GM19438 (cell line): ENCODE results near the gene CLEC7A.

Source experiments
- ATAC-seq: cut with Tn5 transposase; IDR thresholded peaks from one replicate; pipeline ENCODE4 v1.9.1; 2021; ENCODE audit warnings: low read depth; ENCODE audit not compliant: unreplicated experiment

Gene CLEC7A

GRCh38 chr12:10097521-10097920, 32.5 kb downstream of the CLEC7A start:
- ATAC-seq, result no peak

DNA sequence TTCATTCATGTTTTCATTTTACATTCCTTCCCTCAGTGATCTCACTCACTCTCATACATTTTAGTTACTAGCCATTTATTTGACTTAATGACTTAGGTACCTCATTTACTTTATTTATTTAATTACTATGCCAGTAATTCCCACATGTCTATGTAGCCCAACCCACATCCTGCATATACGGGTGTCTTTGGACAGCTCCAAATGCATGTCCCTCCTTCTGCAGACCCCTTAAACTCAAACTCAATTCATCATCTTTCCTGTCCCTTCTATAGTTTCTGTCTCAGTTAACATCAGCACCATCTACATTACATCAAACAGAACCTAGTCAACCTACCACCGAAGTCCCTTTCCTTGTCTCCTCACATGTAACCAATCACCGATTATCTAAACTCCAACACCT, 34.0 kb downstream of the CLEC7A start:
- ATAC-seq, result no peak

DNA sequence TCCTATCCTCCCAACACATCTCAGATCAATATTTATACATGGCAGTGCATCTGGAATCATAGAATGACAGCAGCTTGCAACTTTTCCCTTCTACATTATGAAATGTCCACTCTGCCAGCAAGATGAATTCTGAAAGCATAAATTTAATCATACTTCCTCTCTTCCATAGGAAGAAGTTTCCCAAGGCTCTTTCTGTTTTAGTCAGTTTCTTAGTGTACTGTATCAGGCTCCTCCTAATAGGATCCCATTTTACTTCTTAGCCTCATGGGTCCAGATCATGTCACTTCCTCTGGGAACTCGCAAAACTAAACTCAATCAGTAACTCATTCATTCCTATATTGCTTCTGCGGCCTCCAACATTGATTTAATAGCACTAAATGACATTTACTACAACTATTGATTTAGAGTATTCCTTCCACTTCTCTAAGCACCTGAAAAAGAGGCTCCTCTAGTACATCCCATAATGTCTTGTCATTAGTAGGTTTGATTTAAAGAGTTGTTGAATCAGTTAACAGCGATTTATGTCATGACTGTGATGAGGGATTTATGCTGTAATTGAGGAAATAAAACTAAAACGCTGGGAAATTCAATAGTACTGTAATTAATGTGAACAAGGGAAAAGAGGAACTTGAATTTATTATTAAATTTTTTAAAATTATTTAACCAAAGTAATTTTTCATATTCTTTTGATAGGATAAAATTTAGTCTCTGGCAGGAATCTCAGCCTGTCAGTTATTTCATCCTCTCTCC, 35.2 kb downstream of the CLEC7A start:
- no peak for ATAC-seq

GRCh38 chr12:10088955-10089900, 40.8 kb downstream of the CLEC7A start:
- no peak for ATAC-seq

GRCh38 chr12:10088031-10088430, 42.0 kb downstream of the CLEC7A start:
- ATAC-seq, result no peak

GRCh38 chr12:10086387-10086786, 43.6 kb downstream of the CLEC7A start:
- ATAC-seq, result no peak

DNA sequence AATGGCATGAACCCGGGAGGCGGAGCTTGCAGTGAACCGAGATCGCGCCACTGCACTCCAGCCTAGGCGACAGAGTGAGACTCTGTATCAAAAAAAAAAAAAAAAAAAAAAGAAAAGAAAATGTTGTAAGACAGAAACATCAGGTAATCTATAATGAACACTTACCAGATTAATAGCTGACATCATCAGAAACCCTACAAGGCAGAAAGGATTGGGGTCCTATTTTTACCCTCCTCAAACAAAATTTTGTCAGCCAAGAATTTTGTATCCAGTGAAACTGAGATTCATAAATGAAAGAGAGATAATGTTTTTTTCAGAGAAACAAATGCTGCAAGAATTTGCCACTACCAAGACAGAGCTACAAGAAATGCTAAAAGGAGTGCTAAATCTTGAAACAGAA, 45.3 kb downstream of the CLEC7A start:
- no peak for ATAC-seq

DNA sequence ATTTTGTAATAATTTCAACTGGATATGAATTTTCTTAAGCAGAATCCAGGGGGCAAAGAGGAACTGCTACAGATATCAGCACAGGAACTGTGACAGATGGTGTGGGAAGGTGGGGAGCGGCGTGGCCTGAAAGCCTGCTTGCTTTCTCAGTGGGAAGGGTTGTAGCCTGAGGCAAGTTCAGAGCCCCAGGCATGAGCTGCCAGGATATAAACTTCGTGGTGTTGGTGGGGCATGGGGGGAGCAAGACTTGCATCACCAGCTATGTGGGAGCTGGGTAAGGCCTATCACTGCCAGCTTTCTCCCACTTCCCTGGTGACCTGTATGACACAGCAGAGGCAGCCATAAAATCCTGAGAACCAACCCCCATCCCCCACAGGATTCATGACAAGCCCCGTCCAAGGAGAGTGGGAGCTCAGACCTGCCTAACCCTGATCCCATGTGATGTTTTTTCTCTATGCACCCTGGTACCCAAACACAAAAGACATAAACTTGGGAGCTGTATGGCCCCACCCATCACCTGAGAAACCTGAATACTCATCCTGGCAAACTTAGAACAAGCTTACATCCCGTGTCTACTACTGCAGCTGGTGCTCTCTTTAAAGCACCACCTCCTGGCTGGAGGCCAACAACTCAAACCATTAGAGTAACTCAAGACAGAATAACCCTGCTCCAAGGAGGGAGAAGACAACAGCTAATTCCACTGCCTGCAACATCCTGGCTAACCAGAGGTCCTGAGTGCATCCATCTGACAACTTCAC, 47.7 kb downstream of the CLEC7A start:
- no peak for ATAC-seq

- no peak for ATAC-seq
Observed at GRCh38 chr12:10075451-10075850, 54.5 kb downstream of the CLEC7A start.

- ATAC-seq, result no peak
Observed at GRCh38 chr12:10073261-10073660, 56.7 kb downstream of the CLEC7A start.

GRCh38 chr12:10072131-10072530, 57.9 kb downstream of the CLEC7A start:
- ATAC-seq, result no peak

GRCh38 chr12:10070380-10070779, 59.6 kb downstream of the CLEC7A start:
- ATAC-seq, result no peak

DNA sequence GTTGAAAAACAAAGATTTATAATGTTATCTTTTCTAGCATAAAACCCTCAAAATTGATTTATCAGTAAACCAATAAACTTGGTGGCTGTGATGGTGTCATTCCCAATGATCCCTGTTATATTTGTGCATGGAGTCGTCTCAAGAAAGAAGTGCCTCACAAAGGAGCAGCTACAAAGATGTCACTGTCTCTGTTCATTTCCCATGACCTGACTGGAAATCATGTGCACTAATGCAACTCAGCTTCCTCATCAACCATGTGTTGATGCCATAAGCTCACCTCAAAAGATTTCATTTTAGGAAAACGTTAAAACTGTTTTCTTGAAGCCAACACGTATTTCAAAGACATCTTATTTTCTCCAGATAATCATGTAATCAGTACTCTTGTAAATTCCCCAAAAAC, 60.0 kb downstream of the CLEC7A start:
- no peak for ATAC-seq

- no peak for ATAC-seq
Observed at GRCh38 chr12:10069099-10069498, 60.9 kb downstream of the CLEC7A start.

- ATAC-seq, result no peak
Observed at GRCh38 chr12:10068644-10069043, 61.4 kb downstream of the CLEC7A start.

GRCh38 chr12:10067942-10068341, 62.1 kb downstream of the CLEC7A start:
- no peak for ATAC-seq

DNA sequence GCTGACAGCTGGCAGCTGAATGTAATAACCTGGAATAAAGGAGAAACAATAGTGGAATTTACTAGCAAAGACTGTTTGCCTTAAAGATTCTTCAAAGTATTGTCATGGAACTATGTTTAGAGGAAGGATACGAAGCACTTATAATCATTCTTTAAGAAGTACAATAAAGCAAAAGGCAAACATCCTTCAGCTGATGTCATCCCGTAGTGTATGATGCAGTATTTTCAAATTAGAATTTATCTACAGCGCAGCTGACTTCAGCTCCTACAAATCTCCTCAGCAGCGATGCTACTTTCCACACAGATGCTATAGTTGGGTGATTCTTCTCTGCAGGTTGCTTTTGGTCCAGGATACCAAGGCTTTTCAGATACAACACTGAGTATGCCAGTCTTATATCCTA, 62.7 kb downstream of the CLEC7A start:
- ATAC-seq, result no peak
